ENCODE measurements around the gene EXOC2. TPM values are rescaled to one million over a fixed set of nuclear protein-coding genes. Genes with fewer than 3 reads are reported as not detected.
"Not testable (repeated sequence)": the region's sequence is repeated elsewhere in the genome, so short reads cannot be mapped to it uniquely, and the experiment has no call there.

Gene EXOC2
- total and polyA plus RNA-seq, 9 donors = 19.5 to 25.1 (median 21.8) TPM

- Histone ChIP-seq H3K36me3 (ENCODE audit: control insufficient read depth, insufficient read depth, low read length) (no peaks in the 10 kb centered on the region), H3K27ac (ENCODE audit: low read length) (no peak overlapping the region), H3K4me3 (ENCODE audit: low read length) (no peak overlapping the region), H3K27me3 (ENCODE audit: control insufficient read depth, insufficient read depth, low read length) (peaks cover 13% of the 10 kb centered on the region), H3K9me3 (replicated peaks; ENCODE audit: control insufficient read depth, low read depth, low read length) (no peaks in the 10 kb centered on the region), H3K4me1 (ENCODE audit: control insufficient read depth, insufficient read depth, low read length) (no peaks in the 10 kb centered on the region)
- DNase-seq = no peak
- 49% methylated on average over 9 of the region's 11 CpGs for WGBS (ENCODE audit: insufficient coverage)
Observed at GRCh38 chr6:701700-702479, 9.0 kb upstream of the EXOC2 start.

GRCh38 chr6:701215-701614 lies 8.3 kb upstream of the EXOC2 start:
- H3K27me3 ChIP-seq (ENCODE audit: control insufficient read depth, insufficient read depth, low read length) = peaks cover 11% of the 10 kb centered on the region
- H3K4me1 ChIP-seq (ENCODE audit: control insufficient read depth, insufficient read depth, low read length) = no peaks in the 10 kb centered on the region
- no peaks in the 10 kb centered on the region for H3K9me3 ChIP-seq (replicated peaks; ENCODE audit: control insufficient read depth, low read depth, low read length)
- H3K4me3 ChIP-seq (ENCODE audit: low read length) = no peak overlapping the region
- 23% methylated on average over 2 of the region's 4 CpGs for WGBS (ENCODE audit: insufficient coverage)
- H3K36me3 ChIP-seq (ENCODE audit: control insufficient read depth, insufficient read depth, low read length) = no peaks in the 10 kb centered on the region
- H3K27ac ChIP-seq (ENCODE audit: low read length) = no peak overlapping the region
- DNase-seq = no peak

GRCh38 chr6:700490-700889 lies 7.6 kb upstream of the EXOC2 start:
- no peak for DNase-seq
- Histone ChIP-seq H3K4me3 (ENCODE audit: low read length) (no peak overlapping the region), H3K4me1 (ENCODE audit: control insufficient read depth, insufficient read depth, low read length) (no peaks in the 10 kb centered on the region), H3K27me3 (ENCODE audit: control insufficient read depth, insufficient read depth, low read length) (peaks cover 9% of the 10 kb centered on the region), H3K27ac (ENCODE audit: low read length) (no peak overlapping the region), H3K36me3 (ENCODE audit: control insufficient read depth, insufficient read depth, low read length) (no peaks in the 10 kb centered on the region), H3K9me3 (replicated peaks; ENCODE audit: control insufficient read depth, low read depth, low read length) (no peaks in the 10 kb centered on the region)
- WGBS (ENCODE audit: insufficient coverage) = no CpG with 5 or more reads among the region's 3 CpGs

GRCh38 chr6:699319-699718 lies 6.4 kb upstream of the EXOC2 start:
- WGBS (ENCODE audit: insufficient coverage) = no CpG with 5 or more reads among the region's 6 CpGs
- H3K9me3 ChIP-seq (replicated peaks; ENCODE audit: control insufficient read depth, low read depth, low read length) = no peaks in the 10 kb centered on the region
- no peaks in the 10 kb centered on the region for H3K36me3 ChIP-seq (ENCODE audit: control insufficient read depth, insufficient read depth, low read length)
- no peak for DNase-seq
- H3K4me3 ChIP-seq (ENCODE audit: low read length) = no peak overlapping the region
- H3K4me1 ChIP-seq (ENCODE audit: control insufficient read depth, insufficient read depth, low read length) = no peaks in the 10 kb centered on the region
- H3K27me3 ChIP-seq (ENCODE audit: control insufficient read depth, insufficient read depth, low read length) = peaks cover 9% of the 10 kb centered on the region
- no peak overlapping the region for H3K27ac ChIP-seq (ENCODE audit: low read length)

GRCh38 chr6:694431-695126 lies 1.6 kb upstream of the EXOC2 start:
- not testable (repeated sequence) for H3K36me3 ChIP-seq (ENCODE audit: control insufficient read depth, insufficient read depth, low read length); H3K4me3 ChIP-seq (ENCODE audit: low read length); H3K27ac ChIP-seq (ENCODE audit: low read length); DNase-seq; H3K9me3 ChIP-seq (replicated peaks; ENCODE audit: control insufficient read depth, low read depth, low read length); H3K4me1 ChIP-seq (ENCODE audit: control insufficient read depth, insufficient read depth, low read length); H3K27me3 ChIP-seq (ENCODE audit: control insufficient read depth, insufficient read depth, low read length)
- 96% methylated on average over 38 of the region's 40 CpGs for WGBS (ENCODE audit: insufficient coverage)

GRCh38 chr6:693723-694009 lies 727 bp upstream of the EXOC2 start:
- no peaks in the 10 kb centered on the region for H3K9me3 ChIP-seq (replicated peaks; ENCODE audit: control insufficient read depth, low read depth, low read length)
- H3K27ac ChIP-seq (ENCODE audit: low read length) = no peak overlapping the region
- H3K27me3 ChIP-seq (ENCODE audit: control insufficient read depth, insufficient read depth, low read length) = no peaks in the 10 kb centered on the region
- peaks cover 4% of the 10 kb centered on the region for H3K4me1 ChIP-seq (ENCODE audit: control insufficient read depth, insufficient read depth, low read length)
- peak overlapping the region; percentile 83 for H3K4me3 ChIP-seq (ENCODE audit: low read length)
- WGBS (ENCODE audit: insufficient coverage) = 84% methylated on average over 7 of the region's 12 CpGs
- no peaks in the 10 kb centered on the region for H3K36me3 ChIP-seq (ENCODE audit: control insufficient read depth, insufficient read depth, low read length)
- DNase-seq = no peak

- Histone ChIP-seq H3K36me3 (ENCODE audit: control insufficient read depth, insufficient read depth, low read length) (peaks cover 3% of the 10 kb centered on the region), H3K4me3 (ENCODE audit: low read length) (peak overlapping the region; percentile 83), H3K27me3 (ENCODE audit: control insufficient read depth, insufficient read depth, low read length) (no peaks in the 10 kb centered on the region), H3K27ac (ENCODE audit: low read length) (no peak overlapping the region), H3K9me3 (replicated peaks; ENCODE audit: control insufficient read depth, low read depth, low read length) (no peaks in the 10 kb centered on the region), H3K4me1 (ENCODE audit: control insufficient read depth, insufficient read depth, low read length) (peaks cover 4% of the 10 kb centered on the region)
- peak; percentile 23 for DNase-seq
- WGBS (ENCODE audit: insufficient coverage) = under 1% methylated on average over 43 of the region's 45 CpGs
Observed at GRCh38 chr6:692356-692851, 535 bp downstream of the EXOC2 start.

GRCh38 chr6:689223-689622 lies 3.7 kb downstream of the EXOC2 start:
- DNase-seq = no peak
- H3K27me3 ChIP-seq (ENCODE audit: control insufficient read depth, insufficient read depth, low read length) = no peaks in the 10 kb centered on the region
- no peak overlapping the region for H3K27ac ChIP-seq (ENCODE audit: low read length)
- peaks cover 3% of the 10 kb centered on the region for H3K36me3 ChIP-seq (ENCODE audit: control insufficient read depth, insufficient read depth, low read length)
- H3K4me1 ChIP-seq (ENCODE audit: control insufficient read depth, insufficient read depth, low read length) = peaks cover 9% of the 10 kb centered on the region
- no CpG with 5 or more reads among the region's 2 CpGs for WGBS (ENCODE audit: insufficient coverage)
- H3K9me3 ChIP-seq (replicated peaks; ENCODE audit: control insufficient read depth, low read depth, low read length) = no peaks in the 10 kb centered on the region
- no peak overlapping the region for H3K4me3 ChIP-seq (ENCODE audit: low read length)

- peak; percentile 22 for DNase-seq
- no peaks in the 10 kb centered on the region for H3K27me3 ChIP-seq (ENCODE audit: control insufficient read depth, insufficient read depth, low read length)
- H3K4me1 ChIP-seq (ENCODE audit: control insufficient read depth, insufficient read depth, low read length) = peaks cover 11% of the 10 kb centered on the region
- no peak overlapping the region for H3K27ac ChIP-seq (ENCODE audit: low read length)
- H3K36me3 ChIP-seq (ENCODE audit: control insufficient read depth, insufficient read depth, low read length) = peaks cover 3% of the 10 kb centered on the region
- WGBS (ENCODE audit: insufficient coverage) = 0% methylated on average over 1 of the region's 3 CpGs
- no peak overlapping the region for H3K4me3 ChIP-seq (ENCODE audit: low read length)
- H3K9me3 ChIP-seq (replicated peaks; ENCODE audit: control insufficient read depth, low read depth, low read length) = no peaks in the 10 kb centered on the region
Observed at GRCh38 chr6:686497-686896, 6.4 kb downstream of the EXOC2 start.

GRCh38 chr6:684831-685636 lies 7.9 kb downstream of the EXOC2 start:
- H3K4me1 ChIP-seq (ENCODE audit: control insufficient read depth, insufficient read depth, low read length) = peaks cover 11% of the 10 kb centered on the region
- WGBS (ENCODE audit: insufficient coverage) = 71% methylated on average over 2 of the region's 6 CpGs

More at GRCh38 chr6:684831-685636, 7.9 kb downstream of the EXOC2 start:
- Histone ChIP-seq H3K27ac (ENCODE audit: low read length) (no peak overlapping the region), H3K27me3 (ENCODE audit: control insufficient read depth, insufficient read depth, low read length) (no peaks in the 10 kb centered on the region), H3K9me3 (replicated peaks; ENCODE audit: control insufficient read depth, low read depth, low read length) (no peaks in the 10 kb centered on the region), H3K4me3 (ENCODE audit: low read length) (no peak overlapping the region), H3K36me3 (ENCODE audit: control insufficient read depth, insufficient read depth, low read length) (peaks cover 3% of the 10 kb centered on the region)
- DNase-seq = no peak

Data from muscle of leg (tissue), 11 donors.